GM18502 (cell line): Measurements from ENCODE around the gene ARL16.
A peak's percentile ranks its signal among the peaks of the same experiment; 100 is the strongest.

Source experiments
- ATAC-seq: cut with Tn5 transposase; IDR thresholded peaks from one replicate; pipeline ENCODE4 v1.9.1; 2021; ENCODE audit warnings: mild to moderate bottlenecking; ENCODE audit not compliant: unreplicated experiment, poor library complexity

Gene ARL16

DNA sequence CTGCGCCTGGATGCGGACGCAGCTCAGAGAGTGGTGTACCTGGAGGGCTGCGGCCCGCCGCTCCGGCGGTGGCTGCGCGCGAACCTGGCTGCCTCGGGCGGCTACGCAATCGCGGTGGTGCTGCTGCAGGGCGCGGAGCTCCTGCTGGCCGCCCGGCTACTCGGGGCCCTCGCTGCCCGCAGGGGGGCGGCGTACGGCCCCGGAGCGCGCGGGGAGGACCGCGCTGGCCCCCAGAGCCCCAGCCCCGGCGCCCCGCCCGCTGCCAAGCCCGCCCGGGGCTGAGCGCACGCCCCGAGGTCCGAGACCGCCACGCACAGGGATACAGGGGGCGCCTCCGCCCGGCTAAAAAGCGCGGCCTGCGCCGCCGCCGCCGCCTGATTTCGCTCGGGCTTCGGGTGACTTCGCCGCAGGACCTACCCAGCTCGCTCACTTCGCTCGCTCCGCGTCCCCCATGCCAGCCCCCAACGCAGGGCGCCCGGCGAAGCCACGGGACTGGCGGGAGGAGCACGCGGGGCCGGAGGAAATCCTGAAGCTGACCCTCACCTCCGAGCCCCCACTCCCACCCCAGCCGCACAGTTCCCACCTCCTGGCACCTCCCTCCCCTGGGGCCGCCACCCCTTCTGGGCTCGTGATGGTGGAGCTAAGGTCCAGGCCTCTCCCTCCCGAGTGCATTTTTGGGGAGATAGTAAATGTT is 35.4 kb downstream of the ARL16 start:
- ATAC-seq = no peak

- ATAC-seq = no peak
Measured at GRCh38 chr17:81647640-81648012, 36.0 kb downstream of the ARL16 start.

- ATAC-seq = no peak
Measured at GRCh38 chr17:81646869-81647600, 36.6 kb downstream of the ARL16 start.

- ATAC-seq = no peak
Measured at GRCh38 chr17:81644976-81645952, 38.3 kb downstream of the ARL16 start.

DNA sequence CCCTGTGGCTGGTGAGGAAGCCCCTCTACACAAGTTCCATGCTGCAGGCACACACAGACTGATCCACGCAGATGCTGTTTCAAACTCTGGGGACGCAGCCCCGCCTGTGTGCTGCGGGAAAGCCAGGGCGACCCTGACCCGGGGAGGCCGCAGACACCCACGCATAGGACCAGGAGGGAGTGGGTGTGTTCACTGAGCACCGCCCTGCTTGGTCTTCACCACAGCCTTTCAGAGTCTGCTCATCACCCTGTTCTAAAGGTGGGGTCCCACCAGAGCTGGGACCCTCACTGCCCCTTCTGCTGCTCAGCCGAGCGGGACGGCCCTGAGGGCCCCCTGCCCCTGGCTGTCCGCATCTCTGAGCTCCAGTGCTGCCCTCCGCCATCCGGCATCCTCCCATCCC is 39.1 kb downstream of the ARL16 start:
- no peak for ATAC-seq

DNA sequence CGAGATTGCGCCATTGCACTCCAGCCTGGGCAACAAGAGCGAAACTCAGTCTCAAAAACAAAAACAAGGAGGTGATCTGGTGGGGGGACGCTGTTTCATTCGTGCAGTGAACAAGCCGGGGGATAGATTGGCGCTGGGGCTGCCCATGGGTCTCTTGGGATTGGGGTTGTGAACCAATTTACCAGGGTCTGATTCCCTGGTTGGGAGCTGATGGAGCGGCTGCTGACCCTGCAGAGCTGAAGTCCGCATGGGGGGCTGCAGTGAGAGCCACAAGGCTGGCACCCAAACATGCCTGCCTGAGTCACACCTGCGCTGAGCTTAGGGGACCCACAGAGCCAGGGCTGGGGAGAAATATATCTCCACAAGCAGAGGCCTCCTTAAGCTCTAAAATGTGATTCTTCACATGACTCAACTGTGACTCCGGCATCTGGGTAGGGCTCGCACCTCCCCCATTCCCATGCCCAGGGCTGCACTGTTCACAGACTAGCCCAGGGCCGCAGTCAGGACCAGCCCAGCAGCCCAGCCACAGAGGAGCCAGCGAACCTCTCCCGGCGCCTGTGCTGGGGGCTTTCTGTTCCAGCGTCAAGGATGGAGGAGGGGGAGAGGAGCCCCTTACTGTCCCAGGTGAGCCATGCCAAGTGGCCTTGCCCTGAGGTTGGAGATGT is 41.6 kb downstream of the ARL16 start:
- ATAC-seq = no peak

GRCh38 chr17:81640011-81640410 is 43.6 kb downstream of the ARL16 start:
- no peak for ATAC-seq

GRCh38 chr17:81638683-81639082 is 44.9 kb downstream of the ARL16 start:
- ATAC-seq = no peak

GRCh38 chr17:81636505-81637288 is 46.9 kb downstream of the ARL16 start, which contains the start of the genes NPLOC4 and TSPAN10:
NPLOC4 (minus strand) TSS chr17:81637112; CDS start chr17:81636930, 182 bp downstream.
TSPAN10 (plus strand) TSS chr17:81637196; CDS start chr17:81642413, 5,217 bp downstream.
- peak; percentile 84 for ATAC-seq

DNA sequence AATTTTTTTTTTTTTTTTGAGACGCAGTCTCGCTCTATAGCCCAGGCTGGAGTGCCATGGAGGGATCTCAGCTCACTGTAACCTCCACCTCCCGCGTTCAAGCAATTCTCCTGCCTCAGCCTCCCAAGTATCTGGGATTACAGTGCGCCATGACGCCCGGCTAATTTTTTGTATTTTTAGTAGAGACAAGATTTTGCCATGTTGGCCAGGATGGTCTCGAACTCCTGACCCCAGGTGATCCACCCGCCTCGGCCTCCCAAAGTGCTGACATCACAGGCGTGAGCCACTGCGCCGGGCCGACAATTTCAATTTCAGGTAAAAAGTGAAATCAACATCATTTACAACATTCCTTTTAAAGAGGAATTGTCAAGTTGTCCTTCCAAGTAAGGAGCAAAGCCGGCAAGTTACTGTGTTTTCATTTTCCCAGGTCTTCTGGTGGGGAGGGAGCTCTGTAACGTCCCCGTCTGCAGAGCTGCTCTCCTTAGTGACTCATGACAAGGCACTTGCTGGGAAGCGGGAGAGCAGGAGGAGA is 47.6 kb downstream of the ARL16 start:
- ATAC-seq = peak; percentile 13

- ATAC-seq = no peak
Measured at GRCh38 chr17:81635431-81635830, 48.2 kb downstream of the ARL16 start.

GRCh38 chr17:81631482-81631881 is 52.1 kb downstream of the ARL16 start:
- no peak for ATAC-seq
